Measurements from ENCODE around the gene CLIP4. TPM values are rescaled to one million over a fixed set of nuclear protein-coding genes. Genes with fewer than 3 reads are reported as not detected.

The CLIP4 gene
- total RNA-seq, 2 experiments from 2014 or later, result 36.8 to 39.4 TPM

DNA sequence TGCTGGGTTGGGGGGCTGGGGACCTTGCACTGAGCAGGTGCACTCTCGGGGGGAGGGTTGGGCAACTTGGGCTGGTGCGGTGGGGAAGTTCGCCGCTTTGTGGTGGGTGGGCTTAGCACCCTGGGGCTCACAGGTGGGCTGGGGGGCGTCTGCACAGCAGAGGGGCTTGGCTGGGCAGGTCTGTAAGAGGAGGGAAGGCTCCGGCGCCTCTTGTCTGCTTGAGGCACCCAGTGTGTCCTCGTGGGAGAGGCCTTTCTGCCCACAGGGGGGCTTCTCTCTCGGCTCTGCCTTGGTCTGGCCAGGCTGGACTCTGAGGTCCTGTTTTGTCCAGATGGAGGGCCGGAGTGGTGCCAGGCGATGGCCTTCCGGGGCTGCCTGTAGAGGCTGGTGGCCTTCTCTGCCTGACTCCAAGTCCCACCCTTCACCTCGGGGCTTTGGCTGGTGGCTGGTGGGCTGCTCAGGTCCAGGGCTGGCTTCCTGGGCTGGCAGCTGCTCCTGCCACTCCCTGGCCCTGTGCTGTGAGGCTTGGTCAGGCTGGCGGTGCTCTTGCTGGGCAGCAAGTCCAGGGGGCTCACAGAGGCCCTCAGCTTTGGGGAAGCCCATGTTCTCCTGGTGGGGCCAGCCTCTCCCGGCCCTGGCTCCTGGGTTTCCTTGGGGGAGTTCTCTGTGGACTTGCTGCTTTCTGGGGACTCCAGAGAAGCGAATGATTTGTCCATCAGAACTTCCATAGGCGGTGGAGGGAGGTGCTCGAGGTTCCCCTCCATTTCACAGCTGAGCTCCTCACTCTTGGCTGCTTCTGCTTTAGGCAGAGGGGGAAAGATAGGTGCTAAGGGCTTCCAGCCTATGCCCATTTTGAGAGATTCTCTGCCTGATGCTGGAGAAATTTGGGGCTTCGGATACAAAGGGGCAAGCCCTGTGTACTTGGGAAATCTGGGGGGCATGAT is 43.9 kb upstream of the CLIP4 start:
- POLR2A ChIA-PET, result no interaction called here
- CTCF ChIA-PET, result no interaction called here
- Histone ChIP-seq H3K4me1 (ENCODE audit: insufficient read depth, low read length) (no peaks in the 10 kb centered on the region), H3K27me3 (ENCODE audit: control insufficient read depth in 1 of 2, insufficient read depth in 2 of 2, low read length in 2 of 2) (no peaks in the 10 kb centered on the region), H3K36me3 (ENCODE audit: insufficient read depth, low read length) (no peaks in the 10 kb centered on the region), H3K9me3 (ENCODE audit: control insufficient read depth in 1 of 2, insufficient read depth in 1 of 2, low read length in 2 of 2) (no peaks in the 10 kb centered on the region), H3K27ac (ENCODE audit: low read depth in 1 of 2, low read length in 2 of 2) (no peak overlapping the region), H3K4me3 (ENCODE audit: low read length) (no peak overlapping the region)
- no peaks in the 10 kb centered on the region for H3K36me3 Mint-ChIP-seq (ENCODE audit: low read depth)
- H3K4me1 Mint-ChIP-seq (ENCODE audit: low read depth), result no peaks in the 10 kb centered on the region
- intact Hi-C loops (cut with DNase I, micrococcal nuclease), result no loop called here
- H3K27ac Mint-ChIP-seq, result no peak overlapping the region
- no peak for ATAC-seq (ENCODE audit: poor library complexity)
- no peak for DNase-seq
- H3K27me3 Mint-ChIP-seq, result no peaks in the 10 kb centered on the region
- H3K9me3 Mint-ChIP-seq, result no peaks in the 10 kb centered on the region
- H3K4me3 Mint-ChIP-seq, result no peak overlapping the region
- TF ChIP-seq, protein P1, sequence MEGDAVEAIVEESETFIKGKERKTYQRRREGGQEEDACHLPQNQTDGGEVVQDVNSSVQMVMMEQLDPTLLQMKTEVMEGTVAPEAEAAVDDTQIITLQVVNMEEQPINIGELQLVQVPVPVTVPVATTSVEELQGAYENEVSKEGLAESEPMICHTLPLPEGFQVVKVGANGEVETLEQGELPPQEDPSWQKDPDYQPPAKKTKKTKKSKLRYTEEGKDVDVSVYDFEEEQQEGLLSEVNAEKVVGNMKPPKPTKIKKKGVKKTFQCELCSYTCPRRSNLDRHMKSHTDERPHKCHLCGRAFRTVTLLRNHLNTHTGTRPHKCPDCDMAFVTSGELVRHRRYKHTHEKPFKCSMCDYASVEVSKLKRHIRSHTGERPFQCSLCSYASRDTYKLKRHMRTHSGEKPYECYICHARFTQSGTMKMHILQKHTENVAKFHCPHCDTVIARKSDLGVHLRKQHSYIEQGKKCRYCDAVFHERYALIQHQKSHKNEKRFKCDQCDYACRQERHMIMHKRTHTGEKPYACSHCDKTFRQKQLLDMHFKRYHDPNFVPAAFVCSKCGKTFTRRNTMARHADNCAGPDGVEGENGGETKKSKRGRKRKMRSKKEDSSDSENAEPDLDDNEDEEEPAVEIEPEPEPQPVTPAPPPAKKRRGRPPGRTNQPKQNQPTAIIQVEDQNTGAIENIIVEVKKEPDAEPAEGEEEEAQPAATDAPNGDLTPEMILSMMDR (IDR thresholded peaks at IDR 0.05), result no peak

DNA sequence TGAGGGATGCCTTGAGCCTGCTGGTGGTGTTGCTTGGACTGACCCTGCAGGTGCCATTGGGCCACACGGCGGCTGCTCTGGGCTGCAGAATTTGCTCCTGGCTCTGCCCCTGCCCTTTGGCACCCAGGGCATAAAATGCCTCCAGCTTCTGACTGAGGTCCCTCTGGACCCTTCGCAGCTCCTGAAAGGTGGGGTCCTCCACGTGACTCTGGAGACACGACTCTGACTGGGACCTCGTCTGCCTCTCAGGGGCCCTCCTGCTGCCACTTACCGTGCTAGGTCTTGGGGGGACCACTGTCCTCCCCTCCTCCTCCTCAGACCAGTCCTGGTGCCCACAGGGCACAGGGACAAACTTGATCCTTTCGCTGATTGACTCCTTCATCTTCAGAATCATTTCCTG is 43.0 kb upstream of the CLIP4 start:
- H3K27me3 Mint-ChIP-seq, result no peaks in the 10 kb centered on the region
- intact Hi-C loops (cut with DNase I, micrococcal nuclease), result no loop called here
- Histone ChIP-seq H3K4me1 (ENCODE audit: insufficient read depth, low read length) (no peaks in the 10 kb centered on the region), H3K27ac (ENCODE audit: low read depth in 1 of 2, low read length in 2 of 2) (no peak overlapping the region), H3K36me3 (ENCODE audit: insufficient read depth, low read length) (no peaks in the 10 kb centered on the region), H3K27me3 (ENCODE audit: control insufficient read depth in 1 of 2, insufficient read depth in 2 of 2, low read length in 2 of 2) (no peaks in the 10 kb centered on the region), H3K4me3 (ENCODE audit: low read length) (no peak overlapping the region), H3K9me3 (ENCODE audit: control insufficient read depth in 1 of 2, insufficient read depth in 1 of 2, low read length in 2 of 2) (no peaks in the 10 kb centered on the region)
- no peaks in the 10 kb centered on the region for H3K4me1 Mint-ChIP-seq (ENCODE audit: low read depth)
- H3K27ac Mint-ChIP-seq, result no peak overlapping the region
- ChIA-PET CTCF (no interaction called here), POLR2A (no interaction called here)
- ATAC-seq (ENCODE audit: poor library complexity), result no peak
- no peaks in the 10 kb centered on the region for H3K9me3 Mint-ChIP-seq
- DNase-seq, result no peak
- TF ChIP-seq, protein P1 (IDR thresholded peaks at IDR 0.05), result no peak
- no peak overlapping the region for H3K4me3 Mint-ChIP-seq
- no peaks in the 10 kb centered on the region for H3K36me3 Mint-ChIP-seq (ENCODE audit: low read depth)

DNA sequence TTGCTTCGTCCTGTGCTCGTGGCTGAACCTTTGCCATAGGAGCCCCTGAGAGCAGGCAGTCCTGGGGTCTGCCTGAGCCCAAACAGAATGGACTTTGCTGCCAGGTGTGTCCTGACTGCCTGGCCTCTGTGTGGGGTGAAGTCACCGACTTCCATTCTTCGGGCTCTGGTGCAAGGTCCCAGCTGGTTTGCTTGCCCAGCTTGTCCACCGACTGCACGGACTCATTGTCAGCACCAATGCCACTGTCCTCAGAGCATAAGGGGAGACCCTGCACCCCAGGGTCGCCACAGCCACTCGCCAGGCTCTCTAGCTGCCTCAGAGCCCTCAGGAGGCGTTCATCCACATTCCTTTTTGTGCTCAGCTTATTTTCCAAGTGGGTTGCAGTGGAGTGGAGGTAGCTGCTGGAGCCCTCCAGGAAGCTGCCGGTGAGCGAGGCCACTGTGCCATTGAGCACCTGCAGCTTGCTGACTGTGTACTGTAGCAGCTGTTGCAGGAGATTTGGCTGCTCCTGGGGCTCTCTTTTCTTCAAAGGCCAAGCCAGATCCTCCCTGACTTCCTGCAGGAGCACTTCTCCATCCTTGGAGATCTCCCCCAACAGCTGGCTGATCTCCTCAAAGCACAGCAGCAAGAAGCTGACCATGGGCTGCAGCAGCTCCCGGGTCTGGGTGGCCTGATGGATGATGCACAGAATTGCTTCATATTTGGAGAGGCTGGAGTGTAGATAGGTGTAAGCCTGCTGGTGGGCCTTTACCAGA is 42.1 kb upstream of the CLIP4 start:
- TF ChIP-seq, protein P1 (IDR thresholded peaks at IDR 0.05), result no peak
- ATAC-seq (ENCODE audit: poor library complexity) (no peak), DNase-seq (no peak)
- Histone ChIP-seq H3K4me3 (ENCODE audit: low read length) (no peak overlapping the region), H3K36me3 (ENCODE audit: insufficient read depth, low read length) (no peaks in the 10 kb centered on the region), H3K4me1 (ENCODE audit: insufficient read depth, low read length) (no peaks in the 10 kb centered on the region), H3K27me3 (ENCODE audit: control insufficient read depth in 1 of 2, insufficient read depth in 2 of 2, low read length in 2 of 2) (no peaks in the 10 kb centered on the region), H3K27ac (ENCODE audit: low read depth in 1 of 2, low read length in 2 of 2) (no peak overlapping the region), H3K9me3 (ENCODE audit: control insufficient read depth in 1 of 2, insufficient read depth in 1 of 2, low read length in 2 of 2) (no peaks in the 10 kb centered on the region)
- Mint-ChIP-seq H3K27me3 (no peaks in the 10 kb centered on the region), H3K4me1 (ENCODE audit: low read depth) (no peaks in the 10 kb centered on the region), H3K4me3 (no peak overlapping the region), H3K27ac (no peak overlapping the region), H3K36me3 (ENCODE audit: low read depth) (no peaks in the 10 kb centered on the region), H3K9me3 (peaks cover 3% of the 10 kb centered on the region)
- POLR2A ChIA-PET, result no interaction called here
- intact Hi-C loops (cut with DNase I, micrococcal nuclease), result no loop called here
- CTCF ChIA-PET, result no interaction called here
